IMR-90 (cell line): ENCODE data around the gene CLIC3.

Source experiments
- CEBPB ChIP-seq: IDR thresholded peaks from 2 replicates; pipeline ENCODE4 v1.6.1; 2012; ENCODE audit warnings: low read depth, low read length, improper control_type of control experiment
- ELK1 ChIP-seq: fragments of 150-350 bp; IDR thresholded peaks from 2 replicates; pipeline ENCODE4 v1.6.1; 2016; ENCODE audit warnings: low read depth, mild to moderate bottlenecking, low read length, moderate library complexity, borderline replicate concordance
- MAFK ChIP-seq: IDR thresholded peaks from 2 replicates; pipeline ENCODE4 v1.6.1; 2012; ENCODE audit warnings: low read depth, low read length, improper control_type of control experiment
- MXI1 ChIP-seq: IDR thresholded peaks from 2 replicates; pipeline ENCODE4 v1.6.1; 2012; ENCODE audit warnings: low read depth, mild to moderate bottlenecking, low read length, moderate library complexity, borderline replicate concordance
- POLR2A ChIP-seq: IDR thresholded peaks from 2 replicates; pipeline ENCODE4 v1.6.1; 2012; ENCODE audit warnings: mild to moderate bottlenecking, low read depth, low read length
- TF ChIP-seq, protein P1 (sequence below): conservative IDR thresholded peaks from 2 replicates; pipeline ENCODE4 v1.5.1; 2012; ENCODE audit warnings: mild to moderate bottlenecking, low read depth, low read length, improper control_type of control experiment

DNA sequence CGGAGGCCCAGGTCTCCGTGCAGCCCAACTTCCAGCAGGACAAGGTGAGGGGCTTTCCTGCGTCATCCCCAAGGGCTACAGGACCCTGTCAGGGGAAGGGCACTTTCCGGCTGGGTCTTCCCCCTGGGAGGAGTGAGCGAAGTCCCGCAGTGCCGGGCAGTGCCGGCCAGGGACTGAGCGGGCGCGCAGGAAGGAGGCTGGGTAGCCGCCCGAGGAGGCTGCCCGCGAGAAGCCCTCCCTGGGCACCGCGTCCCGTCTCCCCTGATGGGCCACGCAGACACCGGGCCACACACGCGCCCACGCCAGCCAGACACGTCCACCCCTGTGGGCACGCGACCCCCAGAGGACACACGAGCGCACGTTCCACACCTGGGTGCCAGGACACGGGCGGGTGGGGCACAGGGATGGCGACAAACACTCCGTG, 18.7 kb downstream of the CLIC3 start:
- TF ChIP-seq POLR2A (no peak), MAFK (no peak), CEBPB (no peak), ELK1 (no peak), MXI1 (no peak)
- TF ChIP-seq, protein P1, sequence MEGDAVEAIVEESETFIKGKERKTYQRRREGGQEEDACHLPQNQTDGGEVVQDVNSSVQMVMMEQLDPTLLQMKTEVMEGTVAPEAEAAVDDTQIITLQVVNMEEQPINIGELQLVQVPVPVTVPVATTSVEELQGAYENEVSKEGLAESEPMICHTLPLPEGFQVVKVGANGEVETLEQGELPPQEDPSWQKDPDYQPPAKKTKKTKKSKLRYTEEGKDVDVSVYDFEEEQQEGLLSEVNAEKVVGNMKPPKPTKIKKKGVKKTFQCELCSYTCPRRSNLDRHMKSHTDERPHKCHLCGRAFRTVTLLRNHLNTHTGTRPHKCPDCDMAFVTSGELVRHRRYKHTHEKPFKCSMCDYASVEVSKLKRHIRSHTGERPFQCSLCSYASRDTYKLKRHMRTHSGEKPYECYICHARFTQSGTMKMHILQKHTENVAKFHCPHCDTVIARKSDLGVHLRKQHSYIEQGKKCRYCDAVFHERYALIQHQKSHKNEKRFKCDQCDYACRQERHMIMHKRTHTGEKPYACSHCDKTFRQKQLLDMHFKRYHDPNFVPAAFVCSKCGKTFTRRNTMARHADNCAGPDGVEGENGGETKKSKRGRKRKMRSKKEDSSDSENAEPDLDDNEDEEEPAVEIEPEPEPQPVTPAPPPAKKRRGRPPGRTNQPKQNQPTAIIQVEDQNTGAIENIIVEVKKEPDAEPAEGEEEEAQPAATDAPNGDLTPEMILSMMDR, result no peak
